HG03095 (cell line): Measurements from ENCODE around the gene KCNQ1.

Source experiments
- ATAC-seq: cut with Tn5 transposase; IDR thresholded peaks from one replicate; pipeline ENCODE4 v1.9.1; 2021; ENCODE audit warnings: moderate library complexity; ENCODE audit not compliant: unreplicated experiment

The KCNQ1 gene

DNA sequence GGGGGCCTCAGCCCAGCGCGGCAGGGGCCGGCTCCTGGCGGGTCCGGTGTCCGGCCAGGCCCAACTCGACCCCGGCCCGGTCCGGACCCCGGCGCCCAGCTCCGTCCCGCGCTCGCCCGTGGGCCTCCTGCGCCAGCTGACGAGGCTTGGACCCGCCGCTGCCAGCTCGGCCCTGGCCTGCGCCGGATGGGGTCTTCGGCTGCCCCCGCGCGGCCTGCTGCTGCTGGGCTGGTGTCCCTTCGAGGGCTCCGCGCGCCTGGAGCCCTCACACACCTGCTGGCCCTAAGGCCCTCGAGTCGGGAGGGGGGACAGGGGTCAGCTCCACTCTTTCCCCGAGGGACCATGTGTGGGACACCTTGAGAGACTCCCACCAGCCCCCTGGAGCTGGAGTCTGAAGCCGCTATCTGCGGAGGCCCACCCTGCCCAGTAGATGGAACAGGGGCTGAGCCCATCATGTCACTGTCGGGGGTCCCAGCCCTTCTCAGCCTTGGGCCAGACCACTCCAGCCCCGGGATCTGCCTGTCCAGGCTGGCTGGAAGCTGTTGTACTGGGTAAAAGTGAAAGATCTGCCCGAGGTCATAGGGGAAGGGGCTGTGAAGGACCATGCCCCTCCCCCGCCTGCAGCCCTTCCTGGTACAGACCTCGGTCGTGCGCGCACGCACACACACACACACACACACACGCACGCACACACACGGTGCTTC, 441.5 kb downstream of the KCNQ1 start:
- no peak for ATAC-seq

DNA sequence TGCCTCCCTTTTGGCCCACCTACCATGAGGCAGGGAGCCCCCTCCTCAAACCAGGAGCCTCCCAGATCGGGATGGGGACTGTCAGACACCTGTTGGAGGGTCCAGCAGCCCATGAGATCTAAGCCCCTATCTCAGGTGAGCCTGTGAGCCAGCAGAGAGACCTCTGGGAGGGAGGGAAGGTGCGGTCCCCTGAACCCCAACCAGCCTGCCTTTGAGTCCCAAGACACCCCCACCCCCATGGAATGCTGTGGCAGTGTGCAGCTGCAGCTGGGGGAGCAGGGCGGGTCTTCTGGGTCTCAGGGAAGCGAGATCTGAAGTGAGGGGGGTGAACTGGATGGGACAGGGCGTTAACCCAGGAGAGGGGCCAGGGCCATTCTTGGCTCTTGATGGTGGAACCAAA, 442.1 kb downstream of the KCNQ1 start:
- ATAC-seq: no peak

DNA sequence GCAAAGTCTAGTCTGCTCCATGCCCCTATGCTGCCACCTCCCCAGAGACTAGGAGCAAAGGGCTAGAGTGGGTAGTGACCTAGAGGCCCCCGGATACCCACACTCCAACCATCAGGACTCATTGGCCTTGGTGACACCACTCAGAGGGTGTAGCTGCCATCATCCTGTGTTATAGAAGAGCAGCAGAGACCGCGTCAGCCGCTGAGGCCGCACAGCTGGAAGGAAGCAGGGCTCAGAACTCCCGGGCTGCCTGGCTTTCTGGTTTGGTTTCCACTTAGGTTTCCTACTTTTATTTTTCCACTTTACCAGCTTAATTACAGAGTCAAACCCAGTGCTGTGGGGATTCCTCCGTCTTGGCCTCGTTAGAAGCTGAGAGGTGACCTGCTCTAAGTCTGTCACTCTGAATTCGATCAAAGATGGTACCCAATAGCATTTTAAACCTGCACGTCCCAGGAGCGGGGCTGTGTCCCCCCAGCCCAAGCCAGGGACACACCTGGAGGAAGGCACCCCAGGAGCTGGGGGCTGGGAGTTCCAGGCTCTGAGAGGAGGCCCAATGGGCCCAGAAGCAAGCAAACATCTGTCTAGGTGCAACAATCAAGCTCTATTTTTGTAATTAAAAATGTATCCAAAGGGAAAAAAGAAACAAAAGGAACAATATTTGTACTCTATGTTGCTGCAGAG, 442.8 kb downstream of the KCNQ1 start:
- ATAC-seq: no peak

DNA sequence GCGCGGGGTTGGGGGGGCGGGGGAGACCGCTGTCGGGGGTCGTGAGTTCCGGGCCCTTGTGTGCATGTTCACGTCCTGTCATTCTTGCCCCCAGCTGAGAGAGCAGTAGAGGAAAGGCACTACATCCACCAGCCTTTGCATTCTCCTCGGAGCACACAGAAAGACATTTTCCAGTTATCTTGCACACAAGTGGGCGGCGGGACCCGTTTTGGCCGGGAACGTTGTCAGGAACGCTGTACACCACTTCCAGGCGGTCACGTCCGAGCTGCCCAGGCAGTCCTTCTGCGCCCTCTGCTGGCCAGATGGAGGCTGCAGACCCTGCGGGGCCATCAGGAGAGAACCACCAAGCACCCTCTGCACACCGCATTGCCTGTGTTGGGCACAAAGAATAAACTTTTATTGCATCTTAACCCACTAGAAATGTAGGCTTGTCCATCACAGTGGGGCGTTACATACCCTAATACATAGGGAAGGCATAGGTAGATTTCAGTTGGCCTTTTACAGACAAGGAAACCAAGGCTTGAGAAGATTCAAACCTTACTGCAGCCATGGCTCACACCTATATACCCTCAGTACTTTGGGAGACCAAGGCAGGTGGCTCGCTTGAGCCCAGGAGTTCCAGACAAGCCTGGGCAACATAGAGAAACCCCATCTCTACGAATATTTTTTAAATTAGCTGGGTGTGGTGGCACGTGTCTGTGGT, 443.6 kb downstream of the KCNQ1 start:
- ATAC-seq: no peak

DNA sequence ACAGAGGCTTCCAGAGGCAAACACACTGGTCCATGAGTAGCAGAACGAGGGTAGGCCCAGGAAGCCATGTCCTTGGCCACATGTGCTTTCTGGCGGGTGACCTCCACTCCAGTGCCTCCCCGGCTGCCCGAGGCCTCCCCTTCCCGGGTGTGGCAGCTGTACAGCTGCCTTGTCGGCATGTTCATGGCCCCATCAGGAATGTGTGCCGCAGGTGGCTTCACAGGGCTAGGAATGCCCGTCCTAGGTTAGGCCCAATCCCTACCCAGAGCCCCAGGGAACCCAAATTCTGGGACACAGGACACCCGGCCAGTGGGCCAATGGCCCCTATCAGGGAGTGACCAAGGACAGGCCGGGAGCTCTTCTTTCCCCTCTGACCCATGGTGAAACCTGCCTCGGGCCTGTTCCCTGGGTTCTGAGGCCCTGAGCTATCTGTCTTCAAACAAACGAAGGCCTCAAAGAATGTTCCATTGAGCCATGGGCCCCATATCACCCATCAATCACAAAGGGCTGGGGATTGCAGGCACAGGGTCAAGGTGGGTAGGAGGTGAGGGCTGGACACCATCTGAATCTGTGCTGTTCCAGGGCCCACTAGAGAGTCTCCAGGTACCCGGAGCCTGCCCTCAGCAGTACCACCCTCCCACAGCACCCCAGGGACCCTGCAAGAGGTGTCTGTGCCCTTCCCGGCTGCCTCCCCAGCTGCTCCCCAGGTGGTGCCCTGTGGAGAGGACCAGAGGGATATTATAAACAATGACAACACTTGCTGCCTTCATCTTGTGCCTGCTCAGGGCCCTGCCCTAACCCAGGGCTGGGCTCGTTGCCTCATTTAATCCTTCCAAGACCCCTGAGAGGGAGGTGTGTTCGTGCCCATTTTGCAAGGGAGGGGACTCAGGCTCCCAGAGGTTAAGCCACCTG, 444.8 kb downstream of the KCNQ1 start:
- ATAC-seq: no peak

DNA sequence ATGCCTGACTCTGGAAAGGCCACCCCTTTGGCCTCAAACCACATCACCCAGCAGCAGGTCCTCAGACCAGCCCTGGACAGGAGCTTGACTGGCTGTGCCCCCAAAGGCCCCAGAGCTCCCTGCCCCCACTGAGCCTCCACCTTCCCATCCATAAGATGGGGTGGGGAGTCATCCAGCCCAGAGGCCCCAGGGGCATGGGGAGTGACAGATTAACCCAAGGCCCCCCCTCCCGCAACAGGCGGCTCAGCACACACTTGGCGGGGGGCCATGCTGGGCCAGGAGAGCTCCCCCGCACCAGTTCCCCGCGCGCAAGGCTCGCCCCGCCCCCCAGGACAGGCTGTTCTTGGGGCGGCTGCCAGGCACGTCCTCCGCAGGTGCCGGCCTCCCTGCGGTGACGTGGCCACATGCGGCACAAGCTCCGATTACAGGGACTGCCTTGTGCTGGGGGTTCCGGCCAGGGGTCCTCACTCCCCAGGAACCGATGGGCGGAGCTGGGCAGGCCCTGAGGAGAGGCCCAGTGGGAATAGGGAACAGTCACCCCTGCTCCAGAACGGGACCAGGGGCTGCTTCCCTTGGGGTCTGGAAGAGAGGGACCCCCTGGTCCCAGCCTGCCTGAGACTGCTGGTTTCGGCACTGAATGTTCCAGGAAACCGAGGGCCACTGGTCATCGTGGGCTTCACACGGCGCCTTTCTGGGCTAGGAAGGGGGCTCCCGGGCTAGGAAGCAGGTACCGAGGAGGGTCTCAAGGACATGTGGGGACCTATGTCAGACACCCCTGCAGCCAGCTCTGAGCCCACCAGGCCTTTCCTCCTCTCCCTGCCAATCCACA, 445.9 kb downstream of the KCNQ1 start:
- no peak for ATAC-seq

DNA sequence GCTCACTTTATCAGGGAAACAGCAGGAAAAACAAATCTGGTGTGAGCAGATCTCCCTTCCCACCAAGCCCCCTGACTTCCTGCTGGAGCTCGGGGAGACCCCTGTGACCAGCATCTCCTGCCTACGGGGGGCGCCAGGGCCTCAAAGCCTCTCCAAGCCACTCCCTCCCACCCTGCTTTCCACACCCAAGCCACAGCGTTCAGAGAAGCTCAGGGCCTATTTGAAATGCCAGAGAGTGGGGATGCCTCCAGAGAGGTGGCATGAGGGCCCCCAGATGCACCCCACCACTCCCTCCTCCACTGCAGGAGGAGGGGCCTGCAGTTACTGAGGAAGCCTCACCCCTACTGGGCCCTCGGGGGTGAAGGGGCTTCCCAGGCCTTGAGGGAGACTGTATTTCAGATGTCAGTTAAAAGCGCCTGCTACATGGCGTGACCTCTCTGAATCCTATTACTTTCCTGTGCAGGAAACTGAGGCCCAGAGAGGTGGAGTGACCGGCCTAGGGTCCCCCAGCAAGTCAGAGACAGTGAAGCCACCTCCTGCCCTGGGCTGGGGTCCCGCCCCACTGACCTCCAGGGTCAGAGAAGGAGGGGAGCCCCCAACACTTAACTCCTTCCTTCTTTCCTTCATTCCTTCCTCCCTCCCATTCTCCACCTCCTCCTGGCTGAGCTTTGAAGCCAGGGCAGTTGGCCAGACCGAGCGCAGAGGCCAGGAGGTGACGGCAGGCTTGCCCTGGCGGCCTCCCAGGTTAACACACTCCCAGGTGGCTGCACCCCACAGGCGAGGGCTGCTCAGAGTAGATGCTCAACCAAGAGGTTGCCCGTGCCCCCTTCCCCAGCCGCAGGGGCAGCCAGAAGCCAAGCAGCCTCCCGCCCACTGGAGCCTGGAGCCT, 446.8 kb downstream of the KCNQ1 start:
- ATAC-seq: no peak

DNA sequence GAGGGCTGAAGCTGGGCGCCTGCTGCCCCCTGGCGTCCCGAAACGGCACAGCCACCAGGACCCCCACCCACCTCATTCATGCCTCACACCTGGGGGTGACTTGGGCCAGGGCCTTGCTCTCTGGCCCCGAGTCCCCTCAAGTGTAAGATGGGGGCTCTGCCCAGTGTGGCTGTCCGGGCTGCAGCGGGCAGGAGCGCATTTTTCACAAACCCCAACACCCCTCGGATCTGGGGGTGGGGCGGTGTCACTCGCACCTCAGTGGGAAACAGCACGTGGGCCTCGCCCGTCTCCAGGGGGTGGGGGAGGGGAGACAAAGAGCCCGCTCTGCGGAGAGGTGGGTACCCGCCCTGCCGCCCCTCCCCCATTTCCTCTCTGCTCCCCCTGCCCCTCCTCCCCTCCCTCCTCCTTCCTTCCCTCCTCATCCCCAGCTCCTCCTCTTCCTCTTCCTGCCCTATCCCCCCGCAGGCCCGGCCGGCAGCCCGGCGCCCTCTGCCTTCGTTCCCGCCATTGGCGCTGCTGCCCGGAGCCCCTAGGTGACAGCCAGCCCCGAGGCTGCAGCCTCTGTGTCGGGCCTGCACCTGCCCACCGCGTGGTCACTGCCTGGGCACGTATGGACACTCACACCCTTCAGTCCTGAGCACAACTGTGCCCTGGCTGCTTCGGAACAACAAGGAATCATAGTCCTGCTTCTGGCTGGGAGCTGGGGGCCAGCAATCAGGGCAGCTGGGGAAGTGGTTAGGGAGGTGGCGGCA, 447.6 kb downstream of the KCNQ1 start:
- ATAC-seq: no peak

DNA sequence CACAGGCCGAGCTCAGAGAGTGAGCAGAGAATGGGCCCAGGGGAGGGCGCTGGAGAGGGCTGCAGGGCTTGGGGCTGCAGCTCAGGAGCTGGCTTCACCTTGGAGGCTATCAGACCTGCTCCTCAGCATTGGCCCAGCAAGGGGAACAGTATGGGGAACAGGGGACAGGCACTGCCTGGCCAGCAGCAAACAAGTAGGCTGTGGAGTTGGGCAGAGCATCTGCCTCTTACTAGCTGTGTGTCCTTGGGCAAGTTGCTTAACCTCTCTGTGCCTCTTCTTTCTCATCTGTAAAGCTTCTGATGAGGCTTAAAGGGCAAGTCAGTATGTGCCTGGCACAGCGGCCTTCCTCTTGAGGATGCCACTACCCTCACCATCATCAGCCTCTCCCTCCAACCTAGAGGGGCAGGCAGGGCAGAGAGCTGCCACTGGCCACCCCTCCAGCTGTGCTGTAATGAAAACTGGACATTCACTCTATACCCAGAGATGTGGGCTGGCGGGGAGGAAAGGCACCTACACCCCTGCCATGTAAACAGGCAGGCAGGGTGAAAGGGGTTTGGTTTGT, 448.2 kb downstream of the KCNQ1 start:
- ATAC-seq: no peak

DNA sequence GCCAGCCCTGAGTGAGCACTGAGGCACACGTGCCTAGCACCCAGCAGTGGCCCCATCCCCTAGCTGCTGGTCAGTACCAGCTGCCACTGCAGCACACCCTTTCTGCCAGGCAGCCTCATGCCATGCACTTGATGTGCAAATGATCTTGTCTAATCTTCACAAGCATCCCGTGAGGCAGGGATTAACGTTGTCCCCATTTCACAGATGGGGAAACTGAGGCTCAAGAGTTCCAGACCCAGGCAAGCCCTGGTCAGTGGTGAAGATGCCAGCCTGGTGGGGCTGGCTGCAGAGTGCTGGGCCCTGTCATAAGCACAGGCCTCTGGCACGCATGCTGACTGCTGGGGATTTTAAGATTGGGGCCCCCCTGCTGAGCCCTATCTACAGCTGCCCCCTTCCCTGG, 449.1 kb downstream of the KCNQ1 start:
- ATAC-seq: no peak

DNA sequence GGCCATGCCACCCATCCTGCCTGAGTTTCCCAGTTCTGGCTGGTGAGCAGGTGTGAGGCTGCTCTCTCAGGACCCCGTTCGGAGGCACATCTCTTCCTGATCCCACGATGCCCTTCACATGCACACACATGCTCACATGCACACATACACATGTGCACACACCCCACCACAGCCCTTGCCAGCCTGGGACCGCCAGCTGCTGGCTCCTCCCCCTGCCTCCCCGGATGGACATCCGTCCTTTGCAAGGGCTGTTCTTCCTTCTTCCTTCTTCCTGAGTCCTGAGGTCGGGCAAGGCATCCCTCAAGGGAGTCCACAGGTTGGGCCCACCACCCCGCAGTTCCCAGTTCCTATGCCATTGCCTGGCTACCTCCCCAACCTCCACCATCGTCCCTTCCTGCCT, 451.2 kb downstream of the KCNQ1 start:
- no peak for ATAC-seq

DNA sequence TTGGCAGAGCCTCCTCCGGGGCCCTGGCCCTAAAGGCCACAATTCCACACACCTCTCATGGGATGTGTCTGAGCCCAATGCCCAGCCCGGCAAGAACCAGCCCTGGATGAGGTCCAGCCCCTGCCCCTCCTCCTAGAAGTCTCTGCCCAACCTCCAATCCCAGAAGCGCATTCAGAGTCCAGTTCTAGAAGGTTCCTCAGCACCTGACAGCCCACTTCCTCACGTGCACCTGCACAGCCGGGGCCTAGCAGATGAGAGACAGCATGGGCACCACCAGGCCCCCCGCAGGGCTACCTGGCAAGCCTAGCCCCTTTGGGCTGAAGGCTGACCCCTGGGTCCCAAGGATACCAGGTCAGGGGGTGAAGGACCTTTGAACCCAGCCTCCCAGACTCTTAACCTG, 452.2 kb downstream of the KCNQ1 start:
- ATAC-seq: no peak

DNA sequence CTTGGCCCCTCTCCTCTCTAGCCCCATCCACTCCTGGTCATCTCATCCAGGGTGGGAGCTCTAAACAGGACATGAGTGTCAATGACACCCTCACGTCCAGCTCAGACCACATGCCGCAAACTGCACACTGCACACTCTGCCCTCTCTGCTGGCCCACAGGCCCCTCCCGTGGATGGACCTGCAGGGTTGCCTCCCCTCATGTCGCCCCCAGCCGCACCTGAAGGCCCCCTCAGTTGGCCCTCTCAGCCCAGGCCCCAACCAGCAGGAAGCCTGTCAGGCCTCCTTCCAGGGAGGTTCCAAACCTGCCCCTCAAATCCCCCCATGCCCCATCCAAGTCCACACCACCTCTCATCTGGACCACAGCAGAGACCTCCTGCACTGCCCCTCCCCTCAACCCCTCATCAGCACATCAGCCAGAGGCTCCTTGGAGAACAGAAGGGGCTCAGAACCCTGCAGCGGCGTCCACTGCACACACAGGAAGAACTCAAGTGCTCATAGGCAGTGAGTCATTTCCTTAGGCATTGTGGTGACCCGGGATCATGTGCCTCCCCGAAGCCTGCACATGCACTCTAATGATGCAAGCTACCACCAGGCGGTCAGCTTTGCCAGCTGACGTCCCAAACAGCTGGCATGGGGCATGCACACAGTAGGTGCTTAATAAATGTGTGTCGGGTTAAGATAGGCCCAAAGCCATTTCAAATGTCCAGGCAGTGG, 453.7 kb downstream of the KCNQ1 start:
- ATAC-seq: no peak
